Activated CD4-positive, alpha-beta T cell treated with anti-CD3 and anti-CD28 coated beads, Interleukin-2, amount 50 U/mL, for 24 hours (primary cell): ENCODE results near the gene TADA3.

Experiments
- DNase-seq, 2 donors: peaks; one replicate each; pipeline ENCODE4 v3.0.0-alpha.2; 2020; ENCODE audit warnings: low read depth in 1 of 2, low spot score in 1 of 2

The TADA3 gene

DNA sequence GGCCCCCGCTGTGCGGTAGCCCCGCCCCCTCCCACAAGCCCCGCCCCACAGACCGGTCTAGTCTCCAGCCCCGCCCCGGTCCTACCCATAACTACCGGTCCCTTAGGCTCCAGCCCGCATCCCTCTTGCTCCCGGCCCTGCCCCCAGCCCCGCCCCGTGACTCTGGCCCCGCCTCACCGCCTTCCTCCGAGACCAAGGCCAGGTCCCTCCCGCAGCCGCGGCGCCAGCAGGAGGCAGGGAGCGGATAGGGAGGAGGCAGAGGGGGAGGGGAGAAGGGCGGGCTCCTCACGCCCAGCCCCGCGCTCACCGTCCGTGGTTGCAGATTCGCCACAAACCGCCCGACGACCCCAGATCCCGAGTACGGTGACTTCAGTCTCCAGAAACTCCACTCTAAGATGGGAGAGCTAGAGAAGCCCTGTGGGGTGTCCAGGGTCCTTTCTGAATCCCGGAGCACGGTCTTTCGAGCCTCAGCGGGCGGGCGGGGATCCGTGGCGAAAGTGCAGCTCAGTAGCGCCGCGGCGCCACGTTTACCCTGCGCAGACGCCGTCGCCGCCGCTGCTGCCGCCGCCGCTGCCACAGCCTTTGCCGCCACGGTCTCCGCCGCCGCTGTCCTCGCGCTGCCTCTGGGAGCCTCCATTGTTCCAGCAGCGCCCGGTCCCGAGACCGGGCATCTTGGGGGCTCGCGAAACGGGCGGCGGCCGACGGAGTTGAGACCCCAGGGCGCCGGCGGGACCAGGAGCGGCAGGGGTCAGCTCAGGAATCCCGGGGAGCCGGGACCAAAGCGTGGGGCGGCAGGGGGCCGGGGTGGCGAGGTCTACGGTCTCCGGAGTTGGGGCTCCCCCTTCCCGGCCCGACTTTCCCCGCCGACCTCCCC, 60.8 kb downstream of the TADA3 start, which contains the start of gene BRPF1:
BRPF1 (plus strand) TSS at position 530 of the 874 bp plus-strand sequence. CDS start 2,406 bp downstream, outside the sequence.
- peak; percentile 99 for DNase-seq

- peak in 1 of 2 donors; percentile 40 for DNase-seq
These were observed 61.5 kb downstream of the TADA3 start for GRCh38 chr3:9730657-9731205.
